Astrocyte (in vitro differentiated cells and primary cell): ENCODE measurements around the gene MYL4. TPM values are rescaled to one million over a fixed set of nuclear protein-coding genes. Genes with fewer than 3 reads are reported as not detected.

ENCODE experiments used
- DNase-seq: peaks from one replicate; pipeline ENCODE4 v3.0.0-alpha.2; 2010; ENCODE audit warnings: low read depth
- FAIRE-seq: peaks from 2 replicates; lab custom pipeline; 2011; peaks lifted over from hg19 to GRCh38; lab: Jason Lieb, UNC
- H2AFZ ChIP-seq: 2 replicates; pipeline ENCODE4 v1.6.0; 2012; ENCODE audit warnings: low read depth, low read length, inconsistent platforms
- H3K27ac ChIP-seq: 2 replicates; pipeline ENCODE4 v1.5.1; 2011; ENCODE audit warnings: low read depth, low read length, inconsistent platforms
- H3K27me3 ChIP-seq: 2 replicates; pipeline ENCODE4 v1.6.0; 2011; ENCODE audit warnings: low read length, inconsistent platforms; ENCODE audit not compliant: insufficient read depth
- H3K36me3 ChIP-seq: 2 replicates; pipeline ENCODE4 v1.5.1; 2011; ENCODE audit warnings: low read length, inconsistent platforms; ENCODE audit not compliant: insufficient read depth
- H3K4me1 ChIP-seq: 2 replicates; pipeline ENCODE4 v1.5.1; 2011; ENCODE audit warnings: low read length, inconsistent platforms; ENCODE audit not compliant: insufficient read depth
- H3K4me2 ChIP-seq: 2 replicates; pipeline ENCODE4 v1.6.0; 2012; ENCODE audit warnings: low read length, inconsistent platforms
- H3K4me3 ChIP-seq: 2 replicates; pipeline ENCODE4 v1.5.1; 2011; ENCODE audit warnings: low read depth, mild to moderate bottlenecking, low read length, inconsistent platforms; ENCODE audit not compliant: insufficient read depth
- H3K79me2 ChIP-seq: 2 replicates; pipeline ENCODE4 v1.6.0; 2012; ENCODE audit warnings: mild to moderate bottlenecking, low read length, inconsistent platforms; ENCODE audit not compliant: insufficient read depth
- H3K9ac ChIP-seq: 2 replicates; pipeline ENCODE4 v1.6.0; 2012; ENCODE audit warnings: mild to moderate bottlenecking, low read length, inconsistent platforms
- H3K9me3 ChIP-seq: 2 replicates; pipeline ENCODE4 v1.5.1; 2012; ENCODE audit warnings: low read depth, mild to moderate bottlenecking, low read length, inconsistent platforms; ENCODE audit not compliant: insufficient read depth
- H4K20me1 ChIP-seq: 2 replicates; pipeline ENCODE4 v1.6.0; 2012; ENCODE audit warnings: low read length, inconsistent platforms; ENCODE audit not compliant: insufficient read depth
- H3K27ac Mint-ChIP-seq: one replicate; pipeline ENCODE4 v1.8.0; 2021; ENCODE audit warnings: mild to moderate bottlenecking, mixed read lengths; ENCODE audit not compliant: unreplicated experiment
- H3K27me3 Mint-ChIP-seq: one replicate; pipeline ENCODE4 v1.8.0; 2021; ENCODE audit warnings: low read depth, mixed read lengths; ENCODE audit not compliant: unreplicated experiment
- H3K36me3 Mint-ChIP-seq: one replicate; pipeline ENCODE4 v1.8.0; 2021; ENCODE audit warnings: low read depth, mixed read lengths; ENCODE audit not compliant: unreplicated experiment
- H3K4me1 Mint-ChIP-seq: one replicate; pipeline ENCODE4 v1.8.0; 2021; ENCODE audit warnings: low read depth, mixed read lengths; ENCODE audit not compliant: unreplicated experiment
- H3K4me3 Mint-ChIP-seq: one replicate; pipeline ENCODE4 v1.8.0; 2021; ENCODE audit warnings: mild to moderate bottlenecking, moderate library complexity, mixed read lengths; ENCODE audit not compliant: unreplicated experiment
- H3K9me3 Mint-ChIP-seq: one replicate; pipeline ENCODE4 v1.8.0; 2021; ENCODE audit warnings: mild to moderate bottlenecking, mixed read lengths; ENCODE audit not compliant: unreplicated experiment
- CTCF ChIP-seq: IDR thresholded peaks from 2 replicates; pipeline ENCODE4 v1.5.1; 2011; ENCODE audit warnings: low read depth, mild to moderate bottlenecking, inconsistent platforms, low read length, moderate library complexity; ENCODE audit not compliant: insufficient read depth
- EZH2 ChIP-seq: IDR thresholded peaks from 2 replicates; pipeline ENCODE4 v1.6.1; 2012; ENCODE audit warnings: mild to moderate bottlenecking, low read length, inconsistent platforms; ENCODE audit not compliant: insufficient read depth
- total RNA-seq: library from RNA; stranded (reverse); gene quantifications from 2 replicates; pipeline ENCODE4 v1.2.1, GENCODE V29; 2021

MYL4 gene
- total RNA-seq, 1 donor from 2014 or later = 22.7 TPM

GRCh38 chr17:47205419-47205963 is 3.7 kb upstream of the MYL4 start:
- Mint-ChIP-seq H3K4me1 (peaks cover 51% of the 10 kb centered on the region), H3K4me3 (peak overlapping the region; percentile 18), H3K27me3 (no peaks in the 10 kb centered on the region), H3K27ac (peak overlapping the region; percentile 98), H3K9me3 (no peaks in the 10 kb centered on the region), H3K36me3 (no peaks in the 10 kb centered on the region)
- no peak for TF ChIP-seq EZH2
- TF ChIP-seq CTCF = no peak
- Histone ChIP-seq H3K4me2 (peak overlapping the region; percentile 29), H4K20me1 (no peaks in the 10 kb centered on the region), H3K27ac (peak overlapping the region; percentile 7), H2AFZ (peak overlapping the region; percentile 42), H3K4me1 (peaks cover 23% of the 10 kb centered on the region), H3K36me3 (no peaks in the 10 kb centered on the region), H3K79me2 (no peaks in the 10 kb centered on the region), H3K9me3 (no peaks in the 10 kb centered on the region), H3K27me3 (no peaks in the 10 kb centered on the region), H3K9ac (peak overlapping the region; percentile 2), H3K4me3 (no peak overlapping the region)
- FAIRE-seq (no peak), DNase-seq (peak; percentile 86)

GRCh38 chr17:47207143-47208067 is 1.7 kb upstream of the MYL4 start:
- H3K79me2 ChIP-seq = no peaks in the 10 kb centered on the region
- no peak overlapping the region for H3K9ac ChIP-seq
- H3K4me3 Mint-ChIP-seq = no peak overlapping the region
- no peaks in the 10 kb centered on the region for H4K20me1 ChIP-seq
- peaks cover 23% of the 10 kb centered on the region for H3K4me1 ChIP-seq
- H3K9me3 ChIP-seq = no peaks in the 10 kb centered on the region
- no peaks in the 10 kb centered on the region for H3K36me3 Mint-ChIP-seq
- no peak overlapping the region for H3K4me3 ChIP-seq
- no peaks in the 10 kb centered on the region for H3K27me3 ChIP-seq
- no peak overlapping the region for H3K4me2 ChIP-seq
- H3K9me3 Mint-ChIP-seq = no peaks in the 10 kb centered on the region
- DNase-seq (no peak), FAIRE-seq (no peak)
- H3K4me1 Mint-ChIP-seq = peaks cover 56% of the 10 kb centered on the region
- H3K27ac ChIP-seq = no peak overlapping the region
- peak overlapping the region; percentile 98 for H3K27ac Mint-ChIP-seq
- no peaks in the 10 kb centered on the region for H3K27me3 Mint-ChIP-seq
- no peaks in the 10 kb centered on the region for H3K36me3 ChIP-seq
- no peak for TF ChIP-seq EZH2
- TF ChIP-seq CTCF = no peak
- H2AFZ ChIP-seq = no peak overlapping the region

- H3K27me3 ChIP-seq = no peaks in the 10 kb centered on the region
- no peak overlapping the region for H3K27ac ChIP-seq
- Mint-ChIP-seq H3K4me3 (peak overlapping the region; percentile 50), H3K36me3 (peaks cover 5% of the 10 kb centered on the region), H3K27ac (peak overlapping the region; percentile 67), H3K4me1 (peaks cover 44% of the 10 kb centered on the region), H3K27me3 (peaks cover 4% of the 10 kb centered on the region), H3K9me3 (no peaks in the 10 kb centered on the region)
- no peaks in the 10 kb centered on the region for H3K9me3 ChIP-seq
- no peaks in the 10 kb centered on the region for H3K79me2 ChIP-seq
- H3K36me3 ChIP-seq = no peaks in the 10 kb centered on the region
- no peaks in the 10 kb centered on the region for H4K20me1 ChIP-seq
- H3K4me3 ChIP-seq = no peak overlapping the region
- H3K9ac ChIP-seq = no peak overlapping the region
- no peak overlapping the region for H3K4me2 ChIP-seq
- DNase-seq (no peak), FAIRE-seq (no peak)
- peaks cover 14% of the 10 kb centered on the region for H3K4me1 ChIP-seq
- H2AFZ ChIP-seq = no peak overlapping the region
- TF ChIP-seq CTCF (no peak), EZH2 (no peak)
These were observed 351 bp downstream of the MYL4 start for GRCh38 chr17:47209499-47209898.
